OCI-LY1 (cell line): Measurements from ENCODE around the gene SPATS2L.

Source experiments
- EZH2 ChIP-seq: fragments of 200-600 bp; sonication (generic), shearing (Covaris generic); IDR thresholded peaks from 2 replicates; pipeline ENCODE4 v1.8.0; 2017; ENCODE audit warnings: borderline replicate concordance, mixed run types, mild to moderate bottlenecking, antibody characterized with exemption, low read length, moderate library complexity, mixed read lengths
- TF ChIP-seq, protein P1 (sequence below): fragments of 200-600 bp; sonication (generic), shearing (Covaris generic); IDR thresholded peaks from 2 replicates; pipeline ENCODE4 v1.5.1; 2017; ENCODE audit warnings: mild to moderate bottlenecking, antibody characterized with exemption, low read length, moderate library complexity, mixed read lengths

DNA sequence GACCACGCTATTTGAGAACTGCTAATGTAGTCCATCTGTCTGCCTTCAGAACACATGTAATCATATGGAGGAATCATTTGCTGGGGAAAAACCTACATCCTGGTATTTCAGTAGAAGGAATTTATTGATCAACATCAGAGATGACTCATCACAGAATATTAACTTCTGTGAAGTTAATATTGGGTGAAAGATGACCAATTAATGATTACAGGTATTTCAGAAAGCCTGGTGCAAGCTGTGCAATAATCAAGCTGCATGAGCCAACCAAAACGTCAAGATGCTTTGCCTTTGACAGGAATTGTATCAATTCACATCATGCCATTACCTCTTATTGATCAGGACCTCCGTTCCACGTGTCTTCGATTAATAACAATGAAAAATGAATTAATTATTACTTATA is 9.4 kb upstream of the SPATS2L start:
- TF ChIP-seq, protein P1, sequence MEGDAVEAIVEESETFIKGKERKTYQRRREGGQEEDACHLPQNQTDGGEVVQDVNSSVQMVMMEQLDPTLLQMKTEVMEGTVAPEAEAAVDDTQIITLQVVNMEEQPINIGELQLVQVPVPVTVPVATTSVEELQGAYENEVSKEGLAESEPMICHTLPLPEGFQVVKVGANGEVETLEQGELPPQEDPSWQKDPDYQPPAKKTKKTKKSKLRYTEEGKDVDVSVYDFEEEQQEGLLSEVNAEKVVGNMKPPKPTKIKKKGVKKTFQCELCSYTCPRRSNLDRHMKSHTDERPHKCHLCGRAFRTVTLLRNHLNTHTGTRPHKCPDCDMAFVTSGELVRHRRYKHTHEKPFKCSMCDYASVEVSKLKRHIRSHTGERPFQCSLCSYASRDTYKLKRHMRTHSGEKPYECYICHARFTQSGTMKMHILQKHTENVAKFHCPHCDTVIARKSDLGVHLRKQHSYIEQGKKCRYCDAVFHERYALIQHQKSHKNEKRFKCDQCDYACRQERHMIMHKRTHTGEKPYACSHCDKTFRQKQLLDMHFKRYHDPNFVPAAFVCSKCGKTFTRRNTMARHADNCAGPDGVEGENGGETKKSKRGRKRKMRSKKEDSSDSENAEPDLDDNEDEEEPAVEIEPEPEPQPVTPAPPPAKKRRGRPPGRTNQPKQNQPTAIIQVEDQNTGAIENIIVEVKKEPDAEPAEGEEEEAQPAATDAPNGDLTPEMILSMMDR = no peak
- TF ChIP-seq EZH2 = no peak
